ENCODE results near the gene CEP20.

DNA sequence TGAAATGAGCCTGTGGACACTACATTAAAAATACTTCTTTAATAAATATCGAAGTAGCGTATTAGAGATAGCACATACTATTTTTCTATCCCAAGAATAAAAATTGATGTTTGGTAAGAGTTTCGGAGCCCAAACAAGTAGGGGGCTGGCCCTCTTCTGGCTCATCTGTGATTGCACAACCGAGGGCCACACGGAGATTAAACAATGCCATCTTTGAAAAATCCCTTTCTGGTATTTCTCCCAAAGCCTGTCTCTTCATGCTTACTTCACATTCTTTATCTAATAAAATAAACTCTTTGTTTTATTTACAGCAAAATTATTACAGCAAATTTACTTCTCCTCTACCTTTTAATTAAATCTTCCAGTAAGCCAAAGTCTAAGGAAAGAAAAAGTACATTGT lies 22.0 kb downstream of the CEP20 start:
- TF ChIP-seq, protein P1, sequence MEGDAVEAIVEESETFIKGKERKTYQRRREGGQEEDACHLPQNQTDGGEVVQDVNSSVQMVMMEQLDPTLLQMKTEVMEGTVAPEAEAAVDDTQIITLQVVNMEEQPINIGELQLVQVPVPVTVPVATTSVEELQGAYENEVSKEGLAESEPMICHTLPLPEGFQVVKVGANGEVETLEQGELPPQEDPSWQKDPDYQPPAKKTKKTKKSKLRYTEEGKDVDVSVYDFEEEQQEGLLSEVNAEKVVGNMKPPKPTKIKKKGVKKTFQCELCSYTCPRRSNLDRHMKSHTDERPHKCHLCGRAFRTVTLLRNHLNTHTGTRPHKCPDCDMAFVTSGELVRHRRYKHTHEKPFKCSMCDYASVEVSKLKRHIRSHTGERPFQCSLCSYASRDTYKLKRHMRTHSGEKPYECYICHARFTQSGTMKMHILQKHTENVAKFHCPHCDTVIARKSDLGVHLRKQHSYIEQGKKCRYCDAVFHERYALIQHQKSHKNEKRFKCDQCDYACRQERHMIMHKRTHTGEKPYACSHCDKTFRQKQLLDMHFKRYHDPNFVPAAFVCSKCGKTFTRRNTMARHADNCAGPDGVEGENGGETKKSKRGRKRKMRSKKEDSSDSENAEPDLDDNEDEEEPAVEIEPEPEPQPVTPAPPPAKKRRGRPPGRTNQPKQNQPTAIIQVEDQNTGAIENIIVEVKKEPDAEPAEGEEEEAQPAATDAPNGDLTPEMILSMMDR (IDR thresholded peaks at IDR 0.05) = no peak
- no peak for TF ChIP-seq POLR2AphosphoS5 (IDR thresholded peaks at IDR 0.05)
- no peak for TF ChIP-seq POLR2A (IDR thresholded peaks at IDR 0.05)

All from transverse colon (tissue), 4 donors.